ENCODE measurements around the gene HOXC11. TPM values are rescaled to one million over a fixed set of nuclear protein-coding genes. Genes with fewer than 3 reads are reported as not detected.
A peak's percentile ranks its signal among the peaks of the same experiment; 100 is the strongest.

The HOXC11 gene
- total RNA-seq, 1 experiment from 2014 or later: 2.4 TPM

DNA sequence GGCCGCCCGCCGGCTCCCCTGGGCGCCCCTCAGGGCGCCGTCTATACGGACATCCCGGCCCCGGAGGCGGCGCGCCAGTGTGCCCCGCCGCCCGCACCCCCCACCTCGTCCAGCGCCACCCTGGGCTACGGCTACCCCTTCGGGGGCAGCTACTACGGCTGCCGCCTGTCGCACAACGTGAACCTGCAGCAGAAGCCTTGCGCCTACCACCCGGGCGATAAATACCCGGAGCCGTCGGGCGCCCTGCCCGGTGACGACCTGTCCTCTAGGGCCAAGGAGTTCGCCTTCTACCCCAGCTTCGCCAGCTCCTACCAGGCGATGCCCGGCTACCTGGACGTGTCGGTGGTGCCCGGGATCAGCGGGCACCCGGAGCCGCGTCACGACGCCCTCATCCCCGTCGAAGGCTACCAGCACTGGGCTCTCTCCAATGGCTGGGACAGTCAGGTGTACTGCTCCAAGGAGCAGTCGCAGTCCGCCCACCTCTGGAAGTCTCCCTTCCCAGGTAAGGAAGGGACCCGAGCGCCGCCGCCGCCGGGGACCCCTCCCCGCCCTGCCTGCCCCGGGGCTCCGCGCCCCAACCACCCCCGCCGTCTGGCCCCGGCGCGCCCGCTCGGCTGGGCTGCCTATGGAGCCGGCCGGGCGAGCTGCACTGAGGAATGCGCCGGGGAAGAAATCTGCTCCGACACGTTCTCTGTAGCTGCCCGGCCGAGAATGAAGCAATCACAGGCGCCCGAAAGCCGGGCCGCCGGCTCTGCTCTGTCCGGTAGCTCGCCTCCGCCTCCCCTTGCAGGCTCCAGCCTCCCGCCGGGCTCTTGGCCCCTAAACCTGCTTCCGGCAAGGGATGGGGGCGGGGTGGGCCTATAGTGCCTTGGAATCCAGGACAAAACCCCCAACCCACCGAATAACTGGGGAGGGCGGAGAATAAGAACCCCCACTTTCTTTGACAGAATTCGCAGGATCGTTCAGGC lies 33.5 kb upstream of the HOXC11 start:
- Histone ChIP-seq H3K79me2 (ENCODE audit: low read depth) (peaks cover 54% of the 10 kb centered on the region), H3F3A (ENCODE audit: insufficient read depth, low read depth) (no peaks in the 10 kb centered on the region), H3K4me1 (replicated peaks; ENCODE audit: insufficient read depth) (peaks cover 25% of the 10 kb centered on the region), H2AFZ (peak overlapping the region; percentile 72), H3K27ac (0 out of 2 replicates have a peak overlapping the region, but pooled peaks have one; percentile 21), H4K20me1 (ENCODE audit: insufficient read depth) (no peaks in the 10 kb centered on the region; the same call in 1 of the 2 replicates), H3K9me2 (ENCODE audit: insufficient read depth) (no peaks in the 10 kb centered on the region), H3K36me3 (ENCODE audit: low read depth) (no peaks in the 10 kb centered on the region; the same call in 1 of the 2 replicates), H3K4me2 (peak overlapping the region; percentile 81), H3K27me3 (ENCODE audit: insufficient read depth, low read depth) (no peaks in the 10 kb centered on the region), H3K4me3 (peak overlapping the region; percentile 59), H3K9me3 (ENCODE audit: insufficient read depth, low read depth) (no peaks in the 10 kb centered on the region)
- CTCF ChIA-PET: no interaction called here
- POLR2A ChIA-PET (ENCODE audit: unreplicated experiment): no interaction called here
- TF ChIP-seq, protein P1, sequence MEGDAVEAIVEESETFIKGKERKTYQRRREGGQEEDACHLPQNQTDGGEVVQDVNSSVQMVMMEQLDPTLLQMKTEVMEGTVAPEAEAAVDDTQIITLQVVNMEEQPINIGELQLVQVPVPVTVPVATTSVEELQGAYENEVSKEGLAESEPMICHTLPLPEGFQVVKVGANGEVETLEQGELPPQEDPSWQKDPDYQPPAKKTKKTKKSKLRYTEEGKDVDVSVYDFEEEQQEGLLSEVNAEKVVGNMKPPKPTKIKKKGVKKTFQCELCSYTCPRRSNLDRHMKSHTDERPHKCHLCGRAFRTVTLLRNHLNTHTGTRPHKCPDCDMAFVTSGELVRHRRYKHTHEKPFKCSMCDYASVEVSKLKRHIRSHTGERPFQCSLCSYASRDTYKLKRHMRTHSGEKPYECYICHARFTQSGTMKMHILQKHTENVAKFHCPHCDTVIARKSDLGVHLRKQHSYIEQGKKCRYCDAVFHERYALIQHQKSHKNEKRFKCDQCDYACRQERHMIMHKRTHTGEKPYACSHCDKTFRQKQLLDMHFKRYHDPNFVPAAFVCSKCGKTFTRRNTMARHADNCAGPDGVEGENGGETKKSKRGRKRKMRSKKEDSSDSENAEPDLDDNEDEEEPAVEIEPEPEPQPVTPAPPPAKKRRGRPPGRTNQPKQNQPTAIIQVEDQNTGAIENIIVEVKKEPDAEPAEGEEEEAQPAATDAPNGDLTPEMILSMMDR (conservative IDR thresholded peaks at IDR 0.05): no peak
- no peak for TF ChIP-seq EZH2 (IDR thresholded peaks at IDR 0.05; ENCODE audit: low read depth)
- no TSS peak for BruUV-seq (replicated peaks)
- intact Hi-C loops (cut with micrococcal nuclease; ENCODE audit: unreplicated experiment): no loop called here
- DNase-seq: peak in 1 of 2 experiments; percentile 32

DNA sequence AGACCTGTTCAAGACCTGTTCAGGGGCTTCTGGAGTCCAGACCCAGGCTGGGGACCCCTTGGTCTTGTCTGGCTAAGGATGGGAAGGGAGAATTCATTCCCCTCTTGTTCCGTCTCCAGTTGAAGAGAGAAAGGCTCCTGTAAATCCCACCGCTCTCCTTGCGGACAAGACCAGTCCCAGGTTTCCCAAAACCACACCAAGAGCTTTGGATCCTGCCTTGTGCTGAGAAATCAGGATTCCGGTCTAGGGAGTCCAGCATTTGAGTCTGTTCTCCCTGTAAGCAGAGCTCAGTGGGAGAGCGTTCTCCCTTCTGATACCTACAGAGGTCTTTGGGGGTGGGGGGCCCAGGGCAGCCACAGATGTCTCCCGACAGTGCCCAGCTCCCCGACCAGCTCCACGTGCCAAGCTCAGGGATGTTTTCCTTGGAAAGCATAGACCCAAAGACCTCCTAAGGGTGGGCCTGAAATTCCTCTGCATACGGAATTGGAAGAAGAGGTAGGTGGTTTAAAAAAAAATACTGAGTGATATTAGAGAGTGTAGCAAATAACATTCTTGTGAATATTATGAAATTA lies 32.4 kb upstream of the HOXC11 start:
- POLR2A ChIA-PET (ENCODE audit: unreplicated experiment): interaction anchor here (0.6 kb wide), 1 partner anchor 243 kb away, joined by 3 read pairs; no protein-coding TSS in a partner anchor

DNA sequence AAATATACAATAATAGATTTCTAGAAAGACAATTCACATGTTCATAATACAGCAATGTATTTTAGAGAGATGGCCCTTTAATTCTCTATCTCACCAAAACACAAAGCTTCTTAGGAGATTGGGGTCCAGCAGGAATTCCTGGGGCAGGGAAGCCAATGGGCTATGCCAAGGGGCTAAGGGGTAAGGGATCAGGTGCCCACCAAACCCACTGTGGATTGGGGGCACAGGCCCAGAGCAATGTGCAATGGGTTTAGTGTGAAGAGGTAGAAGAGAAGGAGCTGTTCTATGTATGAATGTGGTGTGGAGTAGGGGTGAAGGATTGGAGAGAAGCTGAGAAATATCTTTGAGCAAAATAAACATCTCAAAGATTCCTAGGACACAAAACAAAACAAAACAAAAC lies 31.7 kb upstream of the HOXC11 start:
- H3K27me3 ChIP-seq (ENCODE audit: insufficient read depth, low read depth): no peaks in the 10 kb centered on the region
- peak overlapping the region; percentile 59; the same call in 1 of the 2 replicates for H3K4me3 ChIP-seq
- BruUV-seq (replicated peaks): no TSS peak
- peaks cover 61% of the 10 kb centered on the region for H3K79me2 ChIP-seq (ENCODE audit: low read depth)
- ChIA-PET CTCF (no interaction called here), POLR2A (ENCODE audit: unreplicated experiment) (interaction anchor here (0.6 kb wide), 1 partner anchor 244 kb away, joined by 3 read pairs; no protein-coding TSS in a partner anchor)
- peak overlapping the region; percentile 81 for H3K4me2 ChIP-seq
- no peak overlapping the region for H2AFZ ChIP-seq
- TF ChIP-seq, protein P1 (conservative IDR thresholded peaks at IDR 0.05): no peak
- TF ChIP-seq EZH2 (IDR thresholded peaks at IDR 0.05; ENCODE audit: low read depth): no peak
- H3K36me3 ChIP-seq (ENCODE audit: low read depth): peaks cover 5% of the 10 kb centered on the region; the same call in 1 of the 2 replicates
- H3F3A ChIP-seq (ENCODE audit: insufficient read depth, low read depth): no peaks in the 10 kb centered on the region
- no peaks in the 10 kb centered on the region for H3K9me2 ChIP-seq (ENCODE audit: insufficient read depth)
- intact Hi-C loops (cut with micrococcal nuclease; ENCODE audit: unreplicated experiment): no loop called here
- no peak for DNase-seq
- peaks cover 25% of the 10 kb centered on the region for H3K4me1 ChIP-seq (replicated peaks; ENCODE audit: insufficient read depth)
- H3K27ac ChIP-seq: no peak overlapping the region
- H3K9me3 ChIP-seq (ENCODE audit: insufficient read depth, low read depth): no peaks in the 10 kb centered on the region
- H4K20me1 ChIP-seq (ENCODE audit: insufficient read depth): no peaks in the 10 kb centered on the region; the same call in 1 of the 2 replicates

More for the DNA sequence above, 32.4 kb upstream of the HOXC11 start:
- Histone ChIP-seq H4K20me1 (ENCODE audit: insufficient read depth) (no peaks in the 10 kb centered on the region; the same call in 1 of the 2 replicates), H3K4me2 (peak overlapping the region; percentile 81), H3K27ac (0 out of 2 replicates have a peak overlapping the region, but pooled peaks have one; percentile 21), H3K27me3 (ENCODE audit: insufficient read depth, low read depth) (no peaks in the 10 kb centered on the region), H3K79me2 (ENCODE audit: low read depth) (peaks cover 57% of the 10 kb centered on the region), H3K4me1 (replicated peaks; ENCODE audit: insufficient read depth) (peaks cover 25% of the 10 kb centered on the region), H3K36me3 (ENCODE audit: low read depth) (peaks cover 4% of the 10 kb centered on the region; the same call in 1 of the 2 replicates), H3F3A (ENCODE audit: insufficient read depth, low read depth) (no peaks in the 10 kb centered on the region), H3K4me3 (peak overlapping the region; percentile 59), H2AFZ (peak overlapping the region; percentile 72), H3K9me2 (ENCODE audit: insufficient read depth) (no peaks in the 10 kb centered on the region), H3K9me3 (ENCODE audit: insufficient read depth, low read depth) (no peaks in the 10 kb centered on the region)
- BruUV-seq (replicated peaks): no TSS peak
- no peak for DNase-seq
- intact Hi-C loops (cut with micrococcal nuclease; ENCODE audit: unreplicated experiment): no loop called here
- CTCF ChIA-PET: interaction anchor here (0.6 kb wide), 1 partner anchor 92 kb away, joined by 6 read pairs; no protein-coding TSS in a partner anchor
- TF ChIP-seq, protein P1 (conservative IDR thresholded peaks at IDR 0.05): no peak
- no peak for TF ChIP-seq EZH2 (IDR thresholded peaks at IDR 0.05; ENCODE audit: low read depth)
